Spinal cord (tissue), 10 donors: ENCODE results near the gene LRRN2. TPM values are rescaled to one million over a fixed set of nuclear protein-coding genes. Genes with fewer than 3 reads are reported as not detected.

ENCODE experiments used
- DNase-seq, 6 donors: peaks; one replicate each; pipeline versions ENCODE4 v3.0.0 to v3.0.0-alpha.2; 2013 to 2015; ENCODE audit warnings: low spot score in 6 of 6, low read depth in 4 of 6
- H3K27ac ChIP-seq: one replicate; pipeline ENCODE4 v1.5.1; 2013; ENCODE audit warnings: low read depth, low read length, control low read depth
- H3K27me3 ChIP-seq: one replicate; pipeline ENCODE4 v1.6.1; 2013; ENCODE audit warnings: low read length; ENCODE audit not compliant: control insufficient read depth, insufficient read depth
- H3K36me3 ChIP-seq: one replicate; pipeline ENCODE4 v1.6.1; 2013; ENCODE audit warnings: low read length; ENCODE audit not compliant: control insufficient read depth, insufficient read depth
- H3K4me1 ChIP-seq: one replicate; pipeline ENCODE4 v1.6.1; 2013; ENCODE audit warnings: low read length; ENCODE audit not compliant: control insufficient read depth, insufficient read depth
- H3K4me3 ChIP-seq: one replicate; pipeline ENCODE4 v1.5.1; 2013; ENCODE audit warnings: low read depth, low read length, control low read depth
- H3K9me3 ChIP-seq: one replicate; pipeline ENCODE4 v1.6.1; 2013; ENCODE audit warnings: low read length; ENCODE audit not compliant: control insufficient read depth, insufficient read depth
- WGBS: methylation state at CpG from one replicate; pipeline ENCODE4 v1.1.5; 2013; ENCODE audit warnings: missing lambda C conversion rate; ENCODE audit not compliant: insufficient coverage; 5-methylcytosine and 5-hydroxymethylcytosine counted together
- polyA plus RNA-seq, 2 donors: library from polyadenylated mRNA; unstranded; fragments of 120-200 nt; gene quantifications; one replicate each; pipeline ENCODE4 v1.2.1, GENCODE V29; 2013; ENCODE audit not compliant: insufficient read length in 2 of 2
- total RNA-seq, 2 donors: library from RNA; depleted of rRNA in 1 of 2; stranded (reverse); fragments of 120-200 nt in 1 of 2; fragments of >200 nt in 1 of 2; gene quantifications; one replicate each; pipeline versions ENCODE4 v1.2.3 to v1.2.4, GENCODE V29; 2013 to 2014
- donor health status: healthy.

The LRRN2 gene
- total and polyA plus RNA-seq, 4 donors = 10.3 to 53.1 (median 30.9) TPM

GRCh38 chr1:204683284-204684205 is 2.0 kb downstream of the LRRN2 start:
- Histone ChIP-seq H3K4me1 (peaks cover 42% of the 10 kb centered on the region), H3K27me3 (peaks cover 3% of the 10 kb centered on the region), H3K36me3 (peaks cover 16% of the 10 kb centered on the region), H3K9me3 (no peaks in the 10 kb centered on the region), H3K27ac (peak overlapping the region; percentile 36), H3K4me3 (peak overlapping the region; percentile 62)
- WGBS = 47% methylated on average over 10 of the region's 10 CpGs
- peak in 1 of 6 donors; percentile 29 for DNase-seq

- no peak for DNase-seq
- peaks cover 3% of the 10 kb centered on the region for H3K27me3 ChIP-seq
- WGBS = 78% methylated on average over 4 of the region's 7 CpGs
- H3K4me1 ChIP-seq = peaks cover 36% of the 10 kb centered on the region
- H3K9me3 ChIP-seq = no peaks in the 10 kb centered on the region
- H3K27ac ChIP-seq = no peak overlapping the region
- H3K36me3 ChIP-seq = peaks cover 19% of the 10 kb centered on the region
- H3K4me3 ChIP-seq = no peak overlapping the region
Measured at GRCh38 chr1:204680461-204680860, 5.1 kb downstream of the LRRN2 start.

DNA sequence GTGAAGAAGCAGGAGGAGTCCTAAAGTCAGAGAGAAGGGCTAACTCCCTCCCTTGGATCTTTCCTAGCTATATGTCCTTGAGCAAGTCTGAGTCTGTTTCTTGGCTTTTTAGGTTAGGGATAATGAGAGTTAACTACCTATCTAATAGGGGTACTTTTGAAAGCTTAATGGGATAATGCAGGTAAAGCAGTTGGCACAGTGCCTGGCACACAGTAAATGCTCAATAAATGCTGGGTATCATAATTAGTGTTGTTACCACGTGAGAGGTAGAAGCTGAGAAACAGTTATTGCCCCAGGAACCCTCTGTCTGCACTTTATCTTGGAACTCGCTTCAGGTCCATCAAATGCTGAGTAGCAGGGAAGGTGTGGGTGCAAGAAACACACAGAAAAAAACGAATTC is 5.5 kb downstream of the LRRN2 start:
- 72% methylated on average over 3 of the region's 3 CpGs for WGBS
- DNase-seq = no peak
- Histone ChIP-seq H3K27ac (no peak overlapping the region), H3K4me3 (no peak overlapping the region), H3K9me3 (no peaks in the 10 kb centered on the region), H3K27me3 (peaks cover 3% of the 10 kb centered on the region), H3K4me1 (peaks cover 39% of the 10 kb centered on the region), H3K36me3 (peaks cover 21% of the 10 kb centered on the region)

DNA sequence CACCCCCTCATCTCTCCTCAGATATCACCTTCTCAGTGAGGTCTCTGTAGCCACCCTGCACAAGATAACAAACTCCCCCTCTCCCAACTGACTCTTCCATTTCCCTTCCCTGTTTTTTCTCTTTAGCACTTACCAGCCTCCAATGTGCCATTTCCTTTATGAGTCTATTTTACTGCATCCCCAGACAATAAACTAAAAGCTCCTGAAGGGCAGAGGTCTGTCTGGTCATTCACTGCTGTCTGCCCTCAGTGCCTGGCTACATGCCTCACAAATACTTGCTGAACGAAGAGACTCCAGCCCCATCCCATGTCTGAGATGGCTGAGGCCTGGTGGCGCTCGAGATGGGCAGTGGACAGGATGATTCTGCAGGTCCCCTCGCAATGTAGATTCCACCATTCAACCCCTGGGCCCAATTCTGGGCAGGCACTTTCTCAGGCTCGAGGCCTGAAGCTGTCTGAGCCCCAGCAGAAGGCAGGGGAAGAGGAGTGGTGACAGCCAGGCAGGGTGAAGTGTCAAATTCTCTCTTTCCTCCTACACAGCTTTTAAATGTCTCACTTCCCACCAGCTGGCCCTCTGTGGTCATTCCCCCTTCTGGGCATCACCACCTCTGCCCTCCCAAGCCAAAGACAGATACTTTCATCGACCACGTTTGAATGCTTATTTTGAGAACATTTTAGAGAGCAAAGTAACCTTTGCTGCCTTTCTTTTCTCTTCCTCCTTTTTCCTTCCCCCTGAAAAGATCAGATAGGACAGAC is 6.6 kb downstream of the LRRN2 start:
- 67% methylated on average over 3 of the region's 7 CpGs for WGBS
- Histone ChIP-seq H3K27ac (no peak overlapping the region), H3K27me3 (no peaks in the 10 kb centered on the region), H3K36me3 (peaks cover 29% of the 10 kb centered on the region), H3K4me3 (no peak overlapping the region), H3K4me1 (peaks cover 40% of the 10 kb centered on the region), H3K9me3 (no peaks in the 10 kb centered on the region)
- DNase-seq = no peak

DNA sequence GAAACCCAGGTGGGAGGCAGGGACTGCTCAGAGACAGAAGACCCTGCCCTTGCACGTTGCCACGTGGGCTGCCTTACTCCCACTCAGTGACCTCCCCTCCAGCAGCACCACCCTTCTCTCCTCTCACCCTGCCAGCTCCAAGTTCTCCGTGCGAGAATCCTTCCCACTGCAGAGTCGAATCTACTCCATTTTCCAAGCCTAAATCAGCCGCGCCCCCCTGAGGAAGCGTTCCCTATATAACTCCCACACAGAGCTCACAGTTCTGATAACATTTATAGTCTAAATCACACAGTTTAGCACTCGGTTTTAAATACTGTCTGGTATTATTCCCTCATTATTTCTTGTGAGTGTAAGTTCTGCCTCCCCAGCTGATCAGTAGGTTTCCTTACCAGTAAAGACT is 7.7 kb downstream of the LRRN2 start:
- H3K36me3 ChIP-seq = peaks cover 29% of the 10 kb centered on the region
- no peak for DNase-seq
- no peaks in the 10 kb centered on the region for H3K9me3 ChIP-seq
- 84% methylated on average over 7 of the region's 9 CpGs for WGBS
- peaks cover 35% of the 10 kb centered on the region for H3K4me1 ChIP-seq
- H3K27ac ChIP-seq = no peak overlapping the region
- H3K27me3 ChIP-seq = no peaks in the 10 kb centered on the region
- H3K4me3 ChIP-seq = no peak overlapping the region

DNA sequence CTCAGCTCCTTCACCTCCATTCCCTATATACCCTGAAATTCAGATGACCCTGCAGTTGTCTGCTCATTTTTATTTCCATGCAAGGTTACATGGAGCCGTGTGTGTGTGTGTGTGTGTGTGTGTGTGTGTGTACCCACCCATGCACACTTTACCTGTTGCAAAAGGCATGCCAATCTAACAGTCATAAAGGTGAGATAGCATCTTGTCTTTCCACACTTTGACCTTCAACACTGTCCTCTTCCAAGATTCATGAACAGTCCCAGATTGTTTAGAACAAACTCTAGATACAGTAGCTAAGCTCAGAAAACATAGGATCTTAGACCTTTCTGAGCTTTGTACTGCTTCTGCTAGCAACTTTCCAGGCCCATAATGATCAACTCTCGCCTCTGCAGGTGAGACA is 9.5 kb downstream of the LRRN2 start:
- DNase-seq = no peak
- Histone ChIP-seq H3K36me3 (peaks cover 30% of the 10 kb centered on the region), H3K27me3 (no peaks in the 10 kb centered on the region), H3K27ac (no peak overlapping the region), H3K9me3 (no peaks in the 10 kb centered on the region), H3K4me3 (no peak overlapping the region), H3K4me1 (peaks cover 34% of the 10 kb centered on the region)
- WGBS = 100% methylated on average over 1 of the region's 2 CpGs

GRCh38 chr1:204673909-204674649 is 11.5 kb downstream of the LRRN2 start:
- H3K27me3 ChIP-seq = no peaks in the 10 kb centered on the region
- H3K4me3 ChIP-seq = no peak overlapping the region
- peak in 2 of 6 donors; percentile 70 to 90 for DNase-seq
- peaks cover 28% of the 10 kb centered on the region for H3K4me1 ChIP-seq
- no peak overlapping the region for H3K27ac ChIP-seq
- H3K36me3 ChIP-seq = peaks cover 23% of the 10 kb centered on the region
- no peaks in the 10 kb centered on the region for H3K9me3 ChIP-seq
- 24% methylated on average over 6 of the region's 8 CpGs for WGBS

GRCh38 chr1:204673209-204673608 is 12.3 kb downstream of the LRRN2 start:
- H3K27ac ChIP-seq = no peak overlapping the region
- WGBS = 90% methylated on average over 2 of the region's 2 CpGs

GRCh38 chr1:204672482-204673121 is 12.9 kb downstream of the LRRN2 start:
- peak in 1 of 6 donors; percentile 67 for DNase-seq
- Histone ChIP-seq H3K4me1 (peaks cover 20% of the 10 kb centered on the region), H3K36me3 (peaks cover 21% of the 10 kb centered on the region), H3K9me3 (no peaks in the 10 kb centered on the region), H3K4me3 (no peak overlapping the region), H3K27ac (no peak overlapping the region), H3K27me3 (no peaks in the 10 kb centered on the region)
- WGBS = 73% methylated on average over 5 of the region's 10 CpGs

More at GRCh38 chr1:204673209-204673608, 12.3 kb downstream of the LRRN2 start:
- Histone ChIP-seq H3K36me3 (peaks cover 16% of the 10 kb centered on the region), H3K4me3 (no peak overlapping the region), H3K4me1 (peaks cover 21% of the 10 kb centered on the region), H3K27me3 (no peaks in the 10 kb centered on the region), H3K9me3 (no peaks in the 10 kb centered on the region)
- DNase-seq = no peak
